SK-N-SH (cell line): Measurements from ENCODE around the gene ANXA11. TPM values are rescaled to one million over a fixed set of nuclear protein-coding genes. Genes with fewer than 3 reads are reported as not detected.

Experiments used
- CTCF ChIA-PET: fragments of 300-600, 350-600 bp; formaldehyde crosslinking; extraction: SDS; loops from one replicate; lab custom pipeline; 2021; lab: Yijun Ruan, JAX
- POLR2A ChIA-PET: fragments of 350-600 bp; sonication (Branson Sonifier 250); formaldehyde crosslinking; extraction: SDS; loops from one replicate; lab custom pipeline; 2020; ENCODE audit warnings: antibody characterized with exemption, inconsistent platforms; lab: Yijun Ruan, JAX
- DNase-seq: peaks from one replicate; pipeline ENCODE4 v3.0.0; 2012
- H2AFZ ChIP-seq: fragments of 200-600 bp; sonication (generic); 2 replicates; pipeline ENCODE4 v1.8.1; 2016; ENCODE audit warnings: antibody characterized with exemption, mild to moderate bottlenecking, low read depth
- H3F3A ChIP-seq: fragments of 200-600 bp; sonication (generic); replicated peaks from 2 replicates; pipeline ENCODE3; 2016; ENCODE audit warnings: antibody characterized with exemption, mild to moderate bottlenecking; ENCODE audit not compliant: insufficient read depth
- H3K27ac ChIP-seq, 2 experiments: fragments of 200-500 bp in 1 of 2; fragments of 200-600 bp in 1 of 2; sonication (Bioruptor generic) in 1 of 2; sonication (generic), shearing (Covaris generic) in 1 of 2; 2 replicates each; pipeline versions ENCODE4 v1.5.1 to v1.6.1; 2014 to 2016; ENCODE audit warnings: low read depth in 2 of 2, inconsistent platforms in 1 of 2, low read length in 1 of 2, mild to moderate bottlenecking in 1 of 2, mixed read lengths in 1 of 2
- H3K27me3 ChIP-seq: fragments of 200-600 bp; sonication (generic), shearing (Covaris generic); 2 replicates; pipeline ENCODE4 v1.6.1; 2016; ENCODE audit warnings: mixed run types; ENCODE audit not compliant: insufficient read depth
- H3K36me3 ChIP-seq, 2 experiments: fragments of 200-500 bp in 1 of 2; fragments of 200-600 bp in 1 of 2; sonication (Bioruptor generic) in 1 of 2; sonication (generic) in 1 of 2; replicated peaks in 1 of 2; 2 replicates each; pipeline versions ENCODE3 to v1.5.1; 2014 to 2016; ENCODE audit warnings: low read length in 1 of 2, mild to moderate bottlenecking in 1 of 2; ENCODE audit not compliant: insufficient read depth in 2 of 2, control insufficient read depth in 1 of 2
- H3K4me1 ChIP-seq, 2 experiments: fragments of 200-500 bp in 1 of 2; fragments of 200-600 bp in 1 of 2; sonication (Bioruptor generic) in 1 of 2; sonication (generic), shearing (Covaris generic) in 1 of 2; 2 replicates each; pipeline versions ENCODE4 v1.5.1 to v1.6.1; 2014 to 2016; ENCODE audit warnings: low read depth in 1 of 2, low read length in 1 of 2, mixed run types in 1 of 2; ENCODE audit not compliant: insufficient read depth in 2 of 2, control insufficient read depth in 1 of 2
- H3K4me2 ChIP-seq: fragments of 200-600 bp; sonication (generic), shearing (Covaris generic); 2 replicates; pipeline ENCODE4 v1.6.1; 2017; ENCODE audit warnings: mixed run types
- H3K4me3 ChIP-seq, 2 experiments: fragments of 200-500 bp in 1 of 2; fragments of 200-600 bp in 1 of 2; sonication (Bioruptor generic) in 1 of 2; sonication (generic), shearing (Covaris generic) in 1 of 2; 2 replicates each; pipeline versions ENCODE4 v1.5.1 to v1.8.1; 2014 to 2016; ENCODE audit warnings: low read depth in 2 of 2, inconsistent platforms in 1 of 2, low read length in 1 of 2, mild to moderate bottlenecking in 1 of 2, mixed read lengths in 1 of 2, moderate library complexity in 1 of 2
- H3K79me2 ChIP-seq: fragments of 200-600 bp; sonication (generic); 2 replicates; pipeline ENCODE4 v1.8.1; 2017; ENCODE audit warnings: mild to moderate bottlenecking; ENCODE audit not compliant: insufficient read depth
- H3K9ac ChIP-seq: fragments of 200-600 bp; sonication (generic); 2 replicates; pipeline ENCODE4 v1.6.1; 2017; ENCODE audit warnings: mixed run types
- H3K9me2 ChIP-seq: fragments of 200-600 bp; sonication (generic); 2 replicates; pipeline ENCODE4 v1.6.1; 2017; ENCODE audit warnings: mixed run types
- H3K9me3 ChIP-seq: fragments of 200-600 bp; sonication (generic); 2 replicates; pipeline ENCODE4 v1.6.1; 2017; ENCODE audit warnings: mixed run types, mild to moderate bottlenecking, moderate library complexity
- H4K20me1 ChIP-seq: fragments of 200-600 bp; sonication (generic); 2 replicates; pipeline ENCODE4 v1.6.1; 2017; ENCODE audit warnings: mild to moderate bottlenecking, mixed run types; ENCODE audit not compliant: insufficient read depth
- CHD2 ChIP-seq: fragments of 150-350 bp; IDR thresholded peaks from 2 replicates; pipeline ENCODE4 v1.6.1; 2018; ENCODE audit warnings: low read length; ENCODE audit not compliant: partially characterized antibody
- EP300 ChIP-seq, 2 experiments: IDR thresholded peaks; 2 replicates each; pipeline versions ENCODE4 v1.4.0 to v1.6.1; 2012; ENCODE audit warnings: borderline replicate concordance in 1 of 2, low read depth in 1 of 2, low read length in 1 of 2
- FOXM1 ChIP-seq: IDR thresholded peaks from 2 replicates; pipeline ENCODE4 v1.4.0; 2012; ENCODE audit warnings: low read depth, mild to moderate bottlenecking
- IRF3 ChIP-seq: fragments of 150-350 bp; IDR thresholded peaks from 2 replicates; pipeline ENCODE4 v1.6.1; 2016; ENCODE audit warnings: mild to moderate bottlenecking, low read depth, low read length
- MXI1 ChIP-seq: IDR thresholded peaks from 2 replicates; pipeline ENCODE4 v1.6.1; 2012; ENCODE audit warnings: mild to moderate bottlenecking, low read depth, low read length, improper control_type of control experiment
- RCOR1 ChIP-seq: fragments of 150-350 bp; IDR thresholded peaks from 2 replicates; pipeline ENCODE4 v1.6.1; 2017; ENCODE audit warnings: antibody characterized with exemption, low read length
- RFX5 ChIP-seq: IDR thresholded peaks from 2 replicates; pipeline ENCODE4 v1.6.1; 2012; ENCODE audit warnings: mild to moderate bottlenecking, improper control_type of control experiment, low read length
- RXRA ChIP-seq: IDR thresholded peaks from 2 replicates; pipeline ENCODE4 v1.4.0; 2012; ENCODE audit warnings: low read depth, mild to moderate bottlenecking, borderline replicate concordance
- SIN3A ChIP-seq: IDR thresholded peaks from 2 replicates; pipeline ENCODE4 v1.6.1; 2012; ENCODE audit warnings: low read depth, mild to moderate bottlenecking, low read length, moderate library complexity, borderline replicate concordance
- TCF12 ChIP-seq: IDR thresholded peaks from 2 replicates; pipeline ENCODE4 v1.4.0; 2012
- YY1 ChIP-seq: IDR thresholded peaks from 2 replicates; pipeline ENCODE4 v1.4.0; 2012; ENCODE audit warnings: low read depth, mild to moderate bottlenecking
- WGBS: methylation state at CpG from one replicate; pipeline ENCODE4 v1.1.6; 2017; ENCODE audit warnings: low lambda C conversion rate; 5-methylcytosine and 5-hydroxymethylcytosine counted together
- polyA plus RNA-seq, 3 experiments: library from polyadenylated mRNA; depleted of rRNA; stranded (reverse); fragments of >200 nt; gene quantifications; 2 replicates each; pipeline ENCODE4 v1.2.3, GENCODE V29; 2012
- TF ChIP-seq, protein P1 (sequence below): IDR thresholded peaks from 2 replicates; pipeline ENCODE4 v1.6.1; 2012; ENCODE audit warnings: mild to moderate bottlenecking, low read depth, low read length, moderate library complexity
- TF ChIP-seq, protein P2 (sequence below): IDR thresholded peaks from 2 replicates; pipeline ENCODE4 v1.4.0; 2012; ENCODE audit warnings: low read depth, borderline replicate concordance
- TF ChIP-seq, protein P3 (sequence below): IDR thresholded peaks from 2 replicates; pipeline ENCODE4; 2012

ANXA11 gene
- polyA plus RNA-seq, 1 of the 3 experiments (the other 2 are of a cell fraction), result 53.6 TPM

GRCh38 chr10:80108576-80109239 is 96.6 kb downstream of the ANXA11 start:
- H3K4me2 ChIP-seq, result no peak overlapping the region
- no peaks in the 10 kb centered on the region for H3F3A ChIP-seq
- no peaks in the 10 kb centered on the region for H3K9me3 ChIP-seq
- no peak overlapping the region for H2AFZ ChIP-seq
- TF ChIP-seq MXI1, result no peak
- TF ChIP-seq, protein P1, sequence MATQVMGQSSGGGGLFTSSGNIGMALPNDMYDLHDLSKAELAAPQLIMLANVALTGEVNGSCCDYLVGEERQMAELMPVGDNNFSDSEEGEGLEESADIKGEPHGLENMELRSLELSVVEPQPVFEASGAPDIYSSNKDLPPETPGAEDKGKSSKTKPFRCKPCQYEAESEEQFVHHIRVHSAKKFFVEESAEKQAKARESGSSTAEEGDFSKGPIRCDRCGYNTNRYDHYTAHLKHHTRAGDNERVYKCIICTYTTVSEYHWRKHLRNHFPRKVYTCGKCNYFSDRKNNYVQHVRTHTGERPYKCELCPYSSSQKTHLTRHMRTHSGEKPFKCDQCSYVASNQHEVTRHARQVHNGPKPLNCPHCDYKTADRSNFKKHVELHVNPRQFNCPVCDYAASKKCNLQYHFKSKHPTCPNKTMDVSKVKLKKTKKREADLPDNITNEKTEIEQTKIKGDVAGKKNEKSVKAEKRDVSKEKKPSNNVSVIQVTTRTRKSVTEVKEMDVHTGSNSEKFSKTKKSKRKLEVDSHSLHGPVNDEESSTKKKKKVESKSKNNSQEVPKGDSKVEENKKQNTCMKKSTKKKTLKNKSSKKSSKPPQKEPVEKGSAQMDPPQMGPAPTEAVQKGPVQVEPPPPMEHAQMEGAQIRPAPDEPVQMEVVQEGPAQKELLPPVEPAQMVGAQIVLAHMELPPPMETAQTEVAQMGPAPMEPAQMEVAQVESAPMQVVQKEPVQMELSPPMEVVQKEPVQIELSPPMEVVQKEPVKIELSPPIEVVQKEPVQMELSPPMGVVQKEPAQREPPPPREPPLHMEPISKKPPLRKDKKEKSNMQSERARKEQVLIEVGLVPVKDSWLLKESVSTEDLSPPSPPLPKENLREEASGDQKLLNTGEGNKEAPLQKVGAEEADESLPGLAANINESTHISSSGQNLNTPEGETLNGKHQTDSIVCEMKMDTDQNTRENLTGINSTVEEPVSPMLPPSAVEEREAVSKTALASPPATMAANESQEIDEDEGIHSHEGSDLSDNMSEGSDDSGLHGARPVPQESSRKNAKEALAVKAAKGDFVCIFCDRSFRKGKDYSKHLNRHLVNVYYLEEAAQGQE, result no peak
- TF ChIP-seq YY1, result no peak
- TF ChIP-seq IRF3, result no peak
- TF ChIP-seq, protein P2, sequence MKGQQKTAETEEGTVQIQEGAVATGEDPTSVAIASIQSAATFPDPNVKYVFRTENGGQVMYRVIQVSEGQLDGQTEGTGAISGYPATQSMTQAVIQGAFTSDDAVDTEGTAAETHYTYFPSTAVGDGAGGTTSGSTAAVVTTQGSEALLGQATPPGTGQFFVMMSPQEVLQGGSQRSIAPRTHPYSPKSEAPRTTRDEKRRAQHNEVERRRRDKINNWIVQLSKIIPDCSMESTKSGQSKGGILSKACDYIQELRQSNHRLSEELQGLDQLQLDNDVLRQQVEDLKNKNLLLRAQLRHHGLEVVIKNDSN, result no peak
- TF ChIP-seq CHD2, result no peak
- TF ChIP-seq RXRA, result no peak
- TF ChIP-seq, protein P3, sequence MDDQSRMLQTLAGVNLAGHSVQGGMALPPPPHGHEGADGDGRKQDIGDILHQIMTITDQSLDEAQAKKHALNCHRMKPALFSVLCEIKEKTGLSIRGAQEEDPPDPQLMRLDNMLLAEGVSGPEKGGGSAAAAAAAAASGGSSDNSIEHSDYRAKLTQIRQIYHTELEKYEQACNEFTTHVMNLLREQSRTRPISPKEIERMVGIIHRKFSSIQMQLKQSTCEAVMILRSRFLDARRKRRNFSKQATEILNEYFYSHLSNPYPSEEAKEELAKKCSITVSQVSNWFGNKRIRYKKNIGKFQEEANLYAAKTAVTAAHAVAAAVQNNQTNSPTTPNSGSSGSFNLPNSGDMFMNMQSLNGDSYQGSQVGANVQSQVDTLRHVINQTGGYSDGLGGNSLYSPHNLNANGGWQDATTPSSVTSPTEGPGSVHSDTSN, result no peak
- no peak for TF ChIP-seq FOXM1
- TF ChIP-seq RFX5, result no peak
- TF ChIP-seq TCF12, result no peak
- no peak for TF ChIP-seq RCOR1
- no peak for TF ChIP-seq SIN3A
- no peak for TF ChIP-seq EP300 (IDR thresholded peaks at IDR 0.05; ENCODE audit: borderline replicate concordance in 1 of 2, low read depth in 1 of 2, low read length in 1 of 2)
- WGBS, result 42% methylated on average over 8 of the region's 8 CpGs
- no peaks in the 10 kb centered on the region for H3K9me2 ChIP-seq
- POLR2A ChIA-PET, result no interaction called here
- no peaks in the 10 kb centered on the region for H4K20me1 ChIP-seq
- H3K27ac ChIP-seq, result no peak overlapping the region
- no peaks in the 10 kb centered on the region for H3K27me3 ChIP-seq
- CTCF ChIA-PET, result interaction anchor here (1.5 kb wide), 1 partner anchor 35 kb away, joined by 3 read pairs; no protein-coding TSS in a partner anchor
- no peak overlapping the region for H3K9ac ChIP-seq
- H3K79me2 ChIP-seq, result no peaks in the 10 kb centered on the region
- H3K36me3 ChIP-seq, result no peaks in the 10 kb centered on the region
- H3K4me1 ChIP-seq, result peaks cover 0 to 7% of the 10 kb centered on the region in 2 experiments; a peak in 1 of 4 replicates
- DNase-seq, result no peak
- no peak overlapping the region; a peak in 1 of 4 replicates for H3K4me3 ChIP-seq
